Kidney epithelial cell (primary cell): ENCODE results near the gene ASTN1. TPM values are rescaled to one million over a fixed set of nuclear protein-coding genes. Genes with fewer than 3 reads are reported as not detected.

Source experiments
- DNase-seq: peaks from one replicate; pipeline ENCODE4 v3.0.0-alpha.2; 2010; ENCODE audit warnings: low read depth
- H3K27me3 ChIP-seq: 2 replicates; pipeline ENCODE4 v1.6.0; 2011; ENCODE audit warnings: low read length; ENCODE audit not compliant: control insufficient read depth, insufficient read depth
- H3K36me3 ChIP-seq: 2 replicates; pipeline ENCODE4 v1.5.1; 2011; ENCODE audit warnings: low read length; ENCODE audit not compliant: control insufficient read depth, insufficient read depth
- H3K4me3 ChIP-seq: 2 replicates; pipeline ENCODE4 v1.5.1; 2011; ENCODE audit warnings: low read depth, mild to moderate bottlenecking, control low read depth, low read length
- CTCF ChIP-seq: IDR thresholded peaks from 2 replicates; pipeline ENCODE4 v1.5.1; 2011; ENCODE audit warnings: mild to moderate bottlenecking, moderate library complexity, low read length, control low read depth, inconsistent platforms; ENCODE audit not compliant: insufficient read depth, poor library complexity, severe bottlenecking
- total RNA-seq: library from RNA; depleted of rRNA; stranded (reverse); fragments of >200 nt; gene quantifications from 2 replicates; pipeline ENCODE4 v1.2.3, GENCODE V29; 2015

The ASTN1 gene
- total RNA-seq, 1 donor from 2014 or later, result 0.21 TPM

- no peaks in the 10 kb centered on the region for H3K36me3 ChIP-seq
- TF ChIP-seq CTCF, result no peak
- peaks cover 17% of the 10 kb centered on the region for H3K27me3 ChIP-seq
- no peak overlapping the region for H3K4me3 ChIP-seq
- DNase-seq, result no peak
Observed at GRCh38 chr1:177183836-177184235, 19.3 kb upstream of the ASTN1 start.

GRCh38 chr1:177181631-177182291 lies 17.2 kb upstream of the ASTN1 start:
- peak; percentile 89 for TF ChIP-seq CTCF
- H3K36me3 ChIP-seq, result no peaks in the 10 kb centered on the region
- no peak for DNase-seq
- peaks cover 21% of the 10 kb centered on the region for H3K27me3 ChIP-seq
- H3K4me3 ChIP-seq, result no peak overlapping the region

GRCh38 chr1:177181280-177181630 lies 16.7 kb upstream of the ASTN1 start:
- no peaks in the 10 kb centered on the region for H3K36me3 ChIP-seq
- no peak for TF ChIP-seq CTCF
- no peak overlapping the region for H3K4me3 ChIP-seq
- peaks cover 21% of the 10 kb centered on the region for H3K27me3 ChIP-seq
- DNase-seq, result no peak

- H3K4me3 ChIP-seq, result no peak overlapping the region
- no peak for DNase-seq
- TF ChIP-seq CTCF, result no peak
- peaks cover 40% of the 10 kb centered on the region for H3K27me3 ChIP-seq
- no peaks in the 10 kb centered on the region for H3K36me3 ChIP-seq
Observed at GRCh38 chr1:177174921-177175634, 10.6 kb upstream of the ASTN1 start.

GRCh38 chr1:177173976-177174375 lies 9.5 kb upstream of the ASTN1 start:
- Histone ChIP-seq H3K36me3 (no peaks in the 10 kb centered on the region), H3K27me3 (peaks cover 40% of the 10 kb centered on the region), H3K4me3 (no peak overlapping the region)
- TF ChIP-seq CTCF, result no peak
- DNase-seq, result no peak
